Activated T-cell treated with anti-CD3 and anti-CD28 coated beads, Interleukin-2, amount 50 U/mL, for 48 hours (primary cell): ENCODE data around the gene NHERF1.

Experiments
- DNase-seq, 2 experiments: peaks; one replicate each; pipeline ENCODE4 v3.0.0-alpha.2; 2020

The NHERF1 gene

GRCh38 chr17:74733365-74734122, 14.9 kb upstream of the NHERF1 start:
- DNase-seq: no peak

GRCh38 chr17:74734256-74734655, 14.2 kb upstream of the NHERF1 start:
- DNase-seq: no peak

DNA sequence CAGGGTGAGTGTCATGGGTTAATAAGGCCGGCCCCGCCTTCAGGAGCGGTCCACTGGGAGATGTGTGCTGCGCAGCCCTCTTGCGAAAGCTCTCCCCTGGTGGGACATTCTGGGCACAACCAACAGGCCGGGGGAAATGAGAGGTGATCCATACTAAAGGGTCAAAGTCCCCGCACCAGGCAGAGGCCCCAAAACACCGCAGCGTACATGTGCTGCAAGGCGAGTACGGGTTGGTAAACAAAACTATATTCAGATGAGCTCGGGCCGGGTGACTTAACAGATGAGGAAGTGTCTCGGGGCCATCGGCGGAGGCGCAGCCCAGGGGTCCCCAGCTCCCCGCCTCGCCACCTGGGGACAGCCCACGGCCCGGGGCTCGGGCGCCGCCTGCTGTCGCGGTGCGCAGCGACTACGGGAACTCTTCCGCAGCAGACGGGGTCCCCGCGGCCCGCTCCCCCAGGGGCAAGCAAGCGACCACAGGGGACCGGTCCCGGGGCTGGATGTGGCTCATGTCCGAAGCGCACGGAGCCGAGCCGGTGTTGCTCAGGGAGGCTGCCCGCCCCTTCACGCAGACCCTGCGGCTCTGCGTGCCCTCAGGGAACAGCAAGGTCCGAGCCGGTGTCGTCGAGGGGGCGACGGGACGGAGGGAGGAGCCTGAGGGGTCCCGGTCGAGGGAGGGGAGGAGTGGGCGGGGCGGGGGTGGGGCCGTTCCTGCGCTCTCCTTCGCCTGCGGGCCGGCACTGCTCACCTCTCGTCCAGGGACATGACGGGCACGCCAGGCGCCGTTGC, 11.7 kb upstream of the NHERF1 start, which contains the start of gene RAB37:
Gene RAB37, plus strand, starts transcription at position 744 of the 786 bp plus-strand sequence. Its CDS starts 17 bp downstream, at position 761.
- peak in 1 of 2 experiments; percentile 65 for DNase-seq

DNA sequence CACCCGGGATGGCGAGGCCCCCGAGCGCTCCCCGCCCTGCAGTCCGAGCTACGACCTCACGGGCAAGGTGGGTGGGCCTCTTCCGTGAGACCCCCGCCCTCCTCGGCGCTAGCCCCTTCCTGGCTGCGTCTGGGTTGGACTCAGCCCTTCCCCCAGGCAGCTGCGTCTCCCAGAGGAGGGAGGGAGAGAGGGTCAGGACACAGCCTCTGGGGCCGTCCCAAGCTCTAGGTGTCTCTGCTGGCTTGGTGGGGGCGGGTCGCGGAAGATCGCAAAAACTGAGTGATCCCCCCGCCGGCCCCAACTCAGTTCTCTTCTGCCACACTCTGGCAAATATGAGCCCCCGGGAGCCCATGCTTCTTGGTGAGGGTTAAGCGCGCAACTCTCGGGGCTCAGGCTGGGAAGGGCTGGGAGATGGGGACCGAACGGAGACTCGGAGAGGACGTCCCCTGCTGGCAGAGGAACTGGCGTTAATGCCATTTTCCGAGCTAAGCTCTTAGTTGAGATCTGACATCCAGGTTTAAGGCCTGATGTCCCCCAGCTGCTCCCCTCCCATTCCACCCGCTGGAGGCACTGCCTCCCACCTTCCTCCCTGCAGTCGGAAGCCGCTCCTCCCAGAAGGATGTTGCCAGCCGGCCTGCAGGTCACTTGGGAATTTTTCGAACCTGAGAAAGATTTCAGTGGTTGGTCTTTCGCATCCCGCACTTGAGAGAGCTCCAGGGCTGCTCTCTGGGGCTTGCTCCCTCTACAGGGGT, 11.0 kb upstream of the NHERF1 start:
- DNase-seq: peak; percentile 65 to 69

GRCh38 chr17:74738051-74738996, 10.1 kb upstream of the NHERF1 start:
- DNase-seq: peak; percentile 86

DNA sequence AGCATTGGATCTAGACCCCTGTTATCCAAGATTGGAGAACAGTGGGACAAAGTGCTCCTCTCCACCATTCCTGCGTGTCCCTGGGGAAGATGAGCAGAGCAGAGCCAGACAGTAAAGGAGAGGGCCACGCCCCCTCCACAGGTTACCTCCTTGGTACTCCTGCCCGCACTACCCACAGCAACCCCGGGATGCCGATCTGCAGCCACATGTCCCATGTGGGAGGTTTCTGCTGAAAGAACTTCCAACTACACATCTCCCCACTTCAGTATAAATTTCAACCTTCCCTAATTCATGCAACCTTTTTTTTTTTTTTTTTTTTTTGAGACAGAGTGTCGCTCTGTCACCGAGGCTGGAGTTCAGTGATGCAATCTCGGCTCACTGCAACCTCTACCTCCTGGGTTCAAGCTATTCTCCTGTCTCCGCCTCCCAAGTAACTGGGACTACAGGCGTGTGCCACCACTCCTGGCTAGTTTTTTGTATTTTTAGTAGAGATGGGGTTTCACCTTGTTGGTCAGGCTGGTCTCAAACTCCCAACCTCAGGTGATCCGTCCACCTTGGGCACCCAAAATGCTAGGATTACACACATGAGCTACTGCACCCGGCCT, 9.1 kb upstream of the NHERF1 start:
- no peak for DNase-seq

GRCh38 chr17:74740173-74740572, 8.3 kb upstream of the NHERF1 start:
- DNase-seq: no peak

GRCh38 chr17:74740641-74741387, 7.6 kb upstream of the NHERF1 start:
- no peak for DNase-seq

DNA sequence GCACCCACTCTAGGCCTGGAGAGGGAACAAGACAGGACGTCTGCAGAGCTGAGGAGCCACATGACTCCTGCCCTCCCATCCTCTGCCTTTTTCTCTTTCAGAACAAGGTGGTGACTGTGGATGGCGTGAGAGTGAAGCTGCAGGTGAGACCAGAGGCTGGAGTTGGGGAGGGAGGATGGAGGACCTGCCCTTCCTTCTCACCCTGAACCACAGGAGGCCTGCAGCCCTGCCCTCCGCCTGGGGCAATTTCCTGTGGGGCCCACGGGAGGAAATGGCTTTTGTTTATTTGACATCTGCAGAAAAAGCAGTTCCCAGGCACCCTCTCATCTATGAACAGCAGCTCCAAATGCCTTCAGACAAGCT, 6.3 kb upstream of the NHERF1 start:
- peak; percentile 65 to 72 for DNase-seq

GRCh38 chr17:74742978-74743545, 5.4 kb upstream of the NHERF1 start:
- DNase-seq: no peak

DNA sequence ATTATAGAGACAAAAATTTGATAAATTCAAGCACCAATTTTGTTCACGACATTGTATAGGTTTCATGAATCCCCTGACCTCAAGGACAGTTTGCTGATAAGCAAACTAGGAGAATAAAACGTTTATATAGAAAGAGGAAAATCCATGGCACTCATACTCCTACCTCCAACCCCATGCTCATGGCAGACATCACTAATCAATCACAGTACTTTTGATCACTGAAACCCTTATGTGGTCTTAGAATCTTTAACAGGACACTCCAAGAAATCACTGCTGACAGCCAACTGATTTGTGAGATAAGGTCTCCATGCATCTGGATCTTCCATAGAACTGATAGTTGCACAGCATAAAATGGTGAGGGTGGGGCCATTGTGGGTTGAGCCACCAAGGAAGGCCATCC, 4.7 kb upstream of the NHERF1 start:
- DNase-seq: no peak

GRCh38 chr17:74744349-74744713, 4.1 kb upstream of the NHERF1 start:
- no peak for DNase-seq

GRCh38 chr17:74744714-74745547, 3.5 kb upstream of the NHERF1 start:
- DNase-seq: peak; percentile 95 to 97

DNA sequence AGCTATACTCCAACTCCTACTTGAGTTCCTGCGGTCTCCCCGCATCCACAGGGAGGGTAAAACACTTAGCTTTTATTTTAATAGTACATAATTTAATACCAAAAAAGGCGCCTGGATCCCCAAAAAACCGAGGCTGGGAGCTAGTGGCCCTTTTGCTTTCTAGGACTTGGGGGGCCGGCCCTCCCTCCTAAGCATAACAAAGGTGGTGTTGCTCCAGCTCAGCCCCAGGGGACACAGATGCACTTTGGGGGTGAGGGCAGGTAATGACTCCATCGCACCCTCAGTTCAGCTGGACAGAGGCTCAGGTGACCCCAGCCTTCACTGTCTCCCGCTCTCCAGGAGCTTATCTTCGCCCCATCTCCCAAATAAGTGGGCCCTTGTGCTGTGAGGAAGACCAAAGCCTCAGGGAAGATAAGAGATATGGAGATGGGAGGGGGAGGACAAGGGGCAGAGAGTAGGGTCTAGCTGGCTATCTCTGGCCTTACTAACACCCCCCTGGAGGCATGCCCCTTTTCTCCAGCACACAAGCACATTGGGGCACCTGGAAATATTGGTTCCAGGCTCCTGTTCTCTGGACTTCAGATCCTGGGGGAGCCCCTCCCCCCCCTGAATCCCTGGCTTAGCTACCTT, 2.8 kb upstream of the NHERF1 start:
- DNase-seq: no peak

GRCh38 chr17:74746376-74746775, 2.1 kb upstream of the NHERF1 start:
- no peak for DNase-seq

DNA sequence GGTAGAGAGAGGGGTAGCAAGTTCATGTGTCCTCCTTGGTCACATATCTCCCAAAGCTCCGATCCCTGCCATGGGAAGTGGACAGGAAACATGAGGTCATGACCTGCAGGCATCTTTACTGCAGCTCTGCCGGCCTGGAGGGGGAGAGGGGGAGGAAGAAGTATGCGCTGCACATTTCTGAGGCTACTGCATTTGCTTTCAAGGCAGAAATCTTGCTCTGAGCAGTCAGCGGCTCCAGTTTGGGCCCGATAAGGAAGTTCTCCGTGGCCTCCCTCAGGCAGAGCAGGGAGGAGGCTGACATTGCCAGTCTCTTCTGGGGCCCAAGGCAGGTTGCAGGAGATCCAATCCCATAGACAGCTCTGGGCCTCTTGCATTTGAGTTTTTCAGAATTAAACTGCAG, 1.5 kb upstream of the NHERF1 start:
- DNase-seq: no peak

DNA sequence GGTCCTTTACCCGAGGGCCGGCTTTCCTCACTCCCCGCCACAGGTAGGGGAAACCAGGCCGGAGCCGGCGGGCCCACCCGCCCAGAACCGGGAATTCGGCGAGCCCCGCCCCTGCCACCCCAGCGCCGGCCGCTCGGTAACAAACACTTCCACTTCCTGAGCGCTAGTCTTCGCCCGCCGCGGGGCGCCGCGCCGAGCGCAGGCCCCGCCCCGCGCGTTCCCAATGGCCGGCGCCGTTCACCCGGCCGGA, 224 bp upstream of the NHERF1 start:
- DNase-seq: no peak

DNA sequence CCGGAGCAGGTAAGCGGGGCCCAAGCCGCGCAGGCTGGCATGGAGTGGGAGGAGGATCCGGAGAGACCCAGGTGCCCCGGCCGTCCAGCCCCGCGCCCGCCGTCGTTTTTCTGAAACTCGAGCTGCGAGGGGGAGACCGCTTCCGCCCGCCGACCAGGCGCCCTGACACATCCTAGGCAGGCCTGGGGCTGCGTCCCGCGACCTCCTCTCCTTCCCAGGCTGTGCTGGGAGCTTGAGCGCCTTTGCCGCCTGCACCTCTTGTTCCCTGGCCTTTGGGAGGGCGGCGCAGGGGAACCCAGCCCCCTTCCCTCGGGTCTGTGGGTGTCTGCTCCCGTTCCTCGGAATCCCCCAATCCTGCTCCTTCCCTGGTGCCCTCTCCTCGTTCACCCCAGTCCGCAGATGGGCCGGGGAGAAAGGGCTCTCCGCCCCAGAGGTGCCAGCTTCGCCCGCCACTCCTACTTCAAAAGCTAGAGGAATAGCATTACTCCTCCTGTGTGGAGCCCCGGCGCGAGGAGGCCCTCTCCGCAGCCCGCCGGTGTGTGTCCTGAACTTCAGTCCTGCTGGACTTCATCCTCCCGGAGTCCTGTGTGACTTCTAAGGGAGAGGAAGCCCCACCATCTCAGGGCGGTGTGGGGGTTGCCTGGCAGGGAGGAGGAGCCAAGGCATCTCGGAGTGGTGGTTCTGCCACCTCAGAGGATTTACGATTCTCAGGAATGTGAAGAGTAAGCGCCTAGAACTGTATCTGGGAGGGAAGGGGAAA, 1.0 kb downstream of the NHERF1 start:
- DNase-seq: peak; percentile 65 to 73

GRCh38 chr17:74750039-74750326, 1.6 kb downstream of the NHERF1 start:
- no peak for DNase-seq
